Mesenchymal stem cell (in vitro differentiated cells and primary cell): Measurements from ENCODE around the gene ATP13A3.
A peak's percentile ranks its signal among the peaks of the same experiment; 100 is the strongest.

ENCODE experiments used
- DNase-seq: peaks from one replicate; pipeline ENCODE4 v3.0.0-alpha.2; 2013
- H2AFZ ChIP-seq: one replicate; pipeline ENCODE4 v1.6.1; 2013; ENCODE audit warnings: low read depth, mild to moderate bottlenecking, control low read depth, inconsistent platforms, low read length, moderate library complexity
- H2AK5ac ChIP-seq: 2 replicates; pipeline ENCODE4 v1.6.1; 2013; ENCODE audit warnings: low read length, moderate library complexity, mild to moderate bottlenecking, inconsistent platforms; ENCODE audit not compliant: severe bottlenecking
- H2BK120ac ChIP-seq: one replicate; pipeline ENCODE4 v1.6.1; 2013; ENCODE audit warnings: low read depth, mild to moderate bottlenecking, inconsistent platforms, low read length, moderate library complexity
- H2BK12ac ChIP-seq, 2 experiments: one replicate each; pipeline ENCODE4 v1.6.1; 2013; ENCODE audit warnings: inconsistent platforms in 2 of 2, low read length in 2 of 2, mild to moderate bottlenecking in 2 of 2, moderate library complexity in 2 of 2, control low read depth in 1 of 2
- H2BK15ac ChIP-seq: one replicate; pipeline ENCODE4 v1.6.1; 2013; ENCODE audit warnings: mild to moderate bottlenecking, low read depth, inconsistent platforms; ENCODE audit not compliant: poor library complexity, severe bottlenecking
- H2BK5ac ChIP-seq: 2 replicates; pipeline ENCODE4 v1.6.1; 2013; ENCODE audit warnings: low read depth, mild to moderate bottlenecking, low read length, control low read depth, inconsistent platforms; ENCODE audit not compliant: poor library complexity, severe bottlenecking
- H3K14ac ChIP-seq, 2 experiments: one replicate each; pipeline ENCODE4 v1.6.1; 2013; ENCODE audit warnings: inconsistent platforms in 2 of 2, low read length in 2 of 2, control low read depth in 1 of 2, mild to moderate bottlenecking in 1 of 2, moderate library complexity in 1 of 2
- H3K18ac ChIP-seq, 2 experiments: one replicate each; pipeline ENCODE4 v1.6.1; 2013; ENCODE audit warnings: inconsistent platforms in 2 of 2, low read length in 2 of 2, control low read depth in 1 of 2, low read depth in 1 of 2, mild to moderate bottlenecking in 1 of 2
- H3K23ac ChIP-seq, 2 experiments: one replicate each; pipeline ENCODE4 v1.6.1; 2013; ENCODE audit warnings: inconsistent platforms in 2 of 2, low read length in 2 of 2, mild to moderate bottlenecking in 2 of 2, moderate library complexity in 2 of 2, control low read depth in 1 of 2
- H3K27ac ChIP-seq: 2 replicates; pipeline ENCODE4 v1.5.1; 2013; ENCODE audit warnings: mild to moderate bottlenecking, moderate library complexity, low read length, control low read depth, inconsistent platforms; ENCODE audit not compliant: poor library complexity, severe bottlenecking
- H3K27me3 ChIP-seq, 2 experiments: 2 replicates each; pipeline versions ENCODE4 v1.6.1 to v1.7.0; 2013; ENCODE audit warnings: low read length in 2 of 2, mild to moderate bottlenecking in 2 of 2, moderate library complexity in 2 of 2, control low read depth in 1 of 2, inconsistent platforms in 1 of 2; ENCODE audit not compliant: control insufficient read depth in 1 of 2, insufficient read depth in 1 of 2
- H3K36me3 ChIP-seq, 2 experiments: 2 replicates each; pipeline versions ENCODE4 v1.6.1 to v1.7.0; 2013; ENCODE audit warnings: low read length in 2 of 2, control low read depth in 1 of 2, inconsistent platforms in 1 of 2, low read depth in 1 of 2, mild to moderate bottlenecking in 1 of 2; ENCODE audit not compliant: insufficient read depth in 2 of 2, control insufficient read depth in 1 of 2
- H3K4ac ChIP-seq, 2 experiments: one replicate each; pipeline ENCODE4 v1.6.1; 2013; ENCODE audit warnings: inconsistent platforms in 2 of 2, low read length in 2 of 2, mild to moderate bottlenecking in 2 of 2, moderate library complexity in 2 of 2, control low read depth in 1 of 2, low read depth in 1 of 2
- H3K4me1 ChIP-seq: 2 replicates; pipeline ENCODE4 v1.6.1; 2013; ENCODE audit warnings: low read depth, low read length, control low read depth; ENCODE audit not compliant: control insufficient read depth, insufficient read depth
- H3K4me2 ChIP-seq: 2 replicates; pipeline ENCODE4 v1.6.1; 2013; ENCODE audit warnings: low read length, mild to moderate bottlenecking, inconsistent platforms; ENCODE audit not compliant: poor library complexity, severe bottlenecking
- H3K4me3 ChIP-seq, 2 experiments: 2 replicates each; pipeline versions ENCODE4 v1.5.1 to v1.7.0; 2013; ENCODE audit warnings: low read length in 2 of 2, mild to moderate bottlenecking in 2 of 2, control low read depth in 1 of 2, low read depth in 1 of 2; ENCODE audit not compliant: insufficient read depth in 1 of 2
- H3K79me1 ChIP-seq: replicated peaks from 2 replicates; pipeline ENCODE4 v1.6.1; 2013; ENCODE audit warnings: mild to moderate bottlenecking, control low read depth, low read length, inconsistent platforms; ENCODE audit not compliant: poor library complexity, severe bottlenecking
- H3K9ac ChIP-seq: 2 replicates; pipeline ENCODE4 v1.7.0; 2013; ENCODE audit warnings: mild to moderate bottlenecking, low read length, moderate library complexity
- H3K9me3 ChIP-seq: 2 replicates; pipeline ENCODE4 v1.7.0; 2013; ENCODE audit warnings: mild to moderate bottlenecking, low read length; ENCODE audit not compliant: control insufficient read depth
- H4K8ac ChIP-seq: one replicate; pipeline ENCODE4 v1.6.1; 2013; ENCODE audit warnings: inconsistent platforms, mild to moderate bottlenecking, low read length, moderate library complexity
- H4K91ac ChIP-seq: one replicate; pipeline ENCODE4 v1.6.1; 2013; ENCODE audit warnings: mild to moderate bottlenecking, low read length, inconsistent platforms
- WGBS: methylation state at CpG from one replicate; pipeline ENCODE4 v1.1.7; 2013; ENCODE audit warnings: mixed read lengths; 5-methylcytosine and 5-hydroxymethylcytosine counted together

Gene ATP13A3

GRCh38 chr3:194365978-194366490 lies 120.8 kb downstream of the ATP13A3 start:
- Histone ChIP-seq H3K23ac (no peak overlapping the region), H3K9ac (no peak overlapping the region), H2BK12ac (peak overlapping the region in 1 of 2 experiments; percentile 95), H3K27ac (no peak overlapping the region), H3K79me1 (no peaks in the 10 kb centered on the region), H2BK120ac (no peak overlapping the region), H3K14ac (peak overlapping the region in 1 of 2 experiments; percentile 78), H3K9me3 (no peaks in the 10 kb centered on the region), H2BK5ac (no peak overlapping the region), H3K4ac (no peak overlapping the region), H3K4me2 (no peak overlapping the region), H2AK5ac (no peak overlapping the region), H2BK15ac (peak overlapping the region; percentile 46), H4K8ac (no peak overlapping the region), H4K91ac (no peak overlapping the region), H3K4me3 (no peak overlapping the region), H3K27me3 (peaks cover 30 to 46% of the 10 kb centered on the region in 2 experiments), H3K36me3 (no peaks in the 10 kb centered on the region), H2AFZ (no peak overlapping the region), H3K18ac (peak overlapping the region in 1 of 2 experiments; percentile 75), H3K4me1 (peaks cover 18% of the 10 kb centered on the region)
- DNase-seq: no peak
- 88% methylated on average over 8 of the region's 12 CpGs for WGBS

DNA sequence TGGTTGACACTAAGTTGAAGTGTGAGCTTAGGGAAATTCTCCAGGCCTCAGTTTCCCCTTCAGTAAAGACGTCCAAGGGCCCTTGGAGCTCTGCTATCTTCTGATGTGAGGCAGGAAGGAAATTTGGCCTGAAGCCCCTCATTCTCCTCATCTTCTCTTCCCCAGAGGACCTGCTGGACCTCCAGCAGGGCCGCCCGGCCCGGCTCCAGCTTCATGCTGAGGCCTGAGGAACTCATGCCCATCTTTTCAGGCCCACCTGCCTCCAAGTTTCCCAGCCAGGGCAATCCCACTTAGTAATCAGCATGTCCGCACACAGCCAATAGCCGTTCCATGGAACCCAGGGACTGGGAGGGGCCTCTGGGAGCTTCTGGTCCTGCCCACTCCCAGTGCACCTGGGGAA lies 121.3 kb downstream of the ATP13A3 start:
- no peaks in the 10 kb centered on the region for H3K79me1 ChIP-seq
- H4K8ac ChIP-seq: no peak overlapping the region
- no peak overlapping the region for H3K4ac ChIP-seq
- H3K36me3 ChIP-seq: no peaks in the 10 kb centered on the region
- no peak for DNase-seq
- no peak overlapping the region for H3K9ac ChIP-seq
- peak overlapping the region in 1 of 2 experiments; percentile 95 for H2BK12ac ChIP-seq
- H3K4me1 ChIP-seq: peaks cover 18% of the 10 kb centered on the region
- H2AK5ac ChIP-seq: no peak overlapping the region
- peak overlapping the region in 1 of 2 experiments; percentile 78 for H3K14ac ChIP-seq
- H3K27me3 ChIP-seq: peaks cover 30 to 47% of the 10 kb centered on the region in 2 experiments
- no peak overlapping the region for H3K18ac ChIP-seq
- H2BK120ac ChIP-seq: no peak overlapping the region
- H3K23ac ChIP-seq: no peak overlapping the region
- no peak overlapping the region for H4K91ac ChIP-seq
- H3K4me2 ChIP-seq: no peak overlapping the region
- H2AFZ ChIP-seq: no peak overlapping the region
- H2BK5ac ChIP-seq: no peak overlapping the region
- H3K9me3 ChIP-seq: no peaks in the 10 kb centered on the region
- WGBS: 98% methylated on average over 6 of the region's 6 CpGs
- no peak overlapping the region for H2BK15ac ChIP-seq
- H3K27ac ChIP-seq: no peak overlapping the region
- no peak overlapping the region for H3K4me3 ChIP-seq

DNA sequence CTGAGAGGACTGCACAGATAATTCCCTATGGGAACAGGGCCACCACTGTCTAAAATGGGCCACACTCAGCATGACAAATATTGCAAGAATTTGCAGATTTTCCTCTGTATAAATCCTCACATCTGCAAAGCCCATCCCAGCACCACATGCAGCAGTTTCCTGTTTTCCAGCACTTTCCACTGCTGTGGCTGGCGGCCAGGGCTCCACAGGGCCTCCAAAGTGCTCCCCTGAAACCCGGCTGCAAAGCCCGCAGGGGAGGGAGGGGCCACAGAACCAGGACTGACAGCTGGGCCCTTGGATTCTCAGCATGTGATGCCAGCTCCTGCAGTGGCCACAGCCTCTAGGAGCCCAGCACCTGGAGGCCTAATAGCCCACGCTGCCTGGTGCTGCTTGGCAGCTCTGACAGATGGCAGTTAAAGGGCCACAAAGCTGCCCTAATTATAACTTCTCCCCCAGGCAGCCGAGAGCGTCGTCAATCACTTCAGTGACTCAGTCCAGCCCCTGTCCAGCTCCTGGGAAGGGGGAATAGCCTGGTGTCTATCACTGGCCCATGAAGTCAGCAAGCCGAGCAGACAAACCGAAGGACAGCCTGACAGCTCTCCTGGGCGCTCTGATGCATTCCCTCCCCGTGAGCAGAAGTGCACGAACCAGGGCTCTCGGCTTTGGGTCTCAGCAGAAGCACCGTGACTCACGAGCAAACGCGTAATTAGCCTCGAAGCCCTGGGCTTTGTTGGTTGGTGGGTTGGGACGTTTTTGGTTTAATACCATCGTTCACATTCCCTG lies 122.0 kb downstream of the ATP13A3 start:
- Histone ChIP-seq H2BK5ac (no peak overlapping the region), H2AFZ (no peak overlapping the region), H3K79me1 (no peaks in the 10 kb centered on the region)

DNA sequence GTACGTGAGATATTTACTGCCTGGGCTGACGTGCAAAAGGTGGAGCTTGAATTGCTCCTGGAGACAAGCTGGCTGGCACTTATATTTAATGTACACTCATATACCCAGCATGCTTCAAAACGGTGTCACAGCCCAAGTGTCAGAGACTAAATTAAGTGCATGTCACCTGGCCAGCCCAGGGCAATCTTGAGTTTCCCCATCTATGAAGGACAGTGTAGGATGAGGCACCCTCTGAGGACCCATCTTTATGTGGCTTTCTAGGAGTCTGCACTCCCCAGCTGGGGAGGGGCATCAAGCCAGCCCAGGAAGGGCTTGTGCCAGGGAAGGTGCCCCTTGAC lies 122.5 kb downstream of the ATP13A3 start:
- no peak overlapping the region for H3K9ac ChIP-seq
- no peaks in the 10 kb centered on the region for H3K9me3 ChIP-seq
- H3K4me1 ChIP-seq: peaks cover 13% of the 10 kb centered on the region
- no peak overlapping the region for H2AFZ ChIP-seq
- H2BK15ac ChIP-seq: no peak overlapping the region
- no peak overlapping the region for H2BK5ac ChIP-seq
- no peak overlapping the region for H3K4me2 ChIP-seq
- H3K27me3 ChIP-seq: peaks cover 33 to 48% of the 10 kb centered on the region in 2 experiments
- 90% methylated on average over 3 of the region's 3 CpGs for WGBS
- H3K14ac ChIP-seq: no peak overlapping the region
- H3K4me3 ChIP-seq: no peak overlapping the region
- no peak overlapping the region for H4K91ac ChIP-seq
- peak overlapping the region in 1 of 2 experiments; percentile 48 for H3K18ac ChIP-seq
- H3K23ac ChIP-seq: no peak overlapping the region
- no peak overlapping the region for H4K8ac ChIP-seq
- H3K4ac ChIP-seq: no peak overlapping the region
- H2BK120ac ChIP-seq: no peak overlapping the region
- H3K36me3 ChIP-seq: no peaks in the 10 kb centered on the region
- no peak overlapping the region for H2AK5ac ChIP-seq
- H2BK12ac ChIP-seq: peak overlapping the region in 1 of 2 experiments; percentile 31
- no peaks in the 10 kb centered on the region for H3K79me1 ChIP-seq
- no peak overlapping the region for H3K27ac ChIP-seq
- DNase-seq: no peak

More for the DNA sequence above, 122.0 kb downstream of the ATP13A3 start:
- Histone ChIP-seq H3K4me2 (peak overlapping the region; percentile 34), H3K36me3 (no peaks in the 10 kb centered on the region), H3K4me1 (peaks cover 18% of the 10 kb centered on the region), H3K9me3 (no peaks in the 10 kb centered on the region), H3K18ac (peak overlapping the region in 1 of 2 experiments; percentile 48), H3K14ac (no peak overlapping the region), H3K4me3 (no peak overlapping the region), H4K8ac (peak overlapping the region; percentile 32), H4K91ac (no peak overlapping the region), H2BK120ac (no peak overlapping the region), H2BK12ac (peak overlapping the region; percentile 39 to 72), H3K27me3 (peaks cover 33 to 48% of the 10 kb centered on the region in 2 experiments), H3K27ac (peak overlapping the region; percentile 1), H2BK15ac (peak overlapping the region; percentile 1), H3K4ac (no peak overlapping the region), H3K23ac (no peak overlapping the region), H3K9ac (peak overlapping the region; percentile 12), H2AK5ac (no peak overlapping the region)
- DNase-seq: peak; percentile 93
- 5% methylated on average over 13 of the region's 20 CpGs for WGBS
